HepG2 (cell line): ENCODE measurements around the gene EPB41L1. TPM values are rescaled to one million over a fixed set of nuclear protein-coding genes. Genes with fewer than 3 reads are reported as not detected.
A peak's percentile ranks its signal among the peaks of the same experiment; 100 is the strongest.

Experiments used
- ATF1 ChIP-seq: IDR thresholded peaks from 2 replicates; pipeline ENCODE4 v1.6.1; 2016; ENCODE audit warnings: mild to moderate bottlenecking, control low read depth
- BRD4 ChIP-seq: sonication (generic); formaldehyde crosslinking; IDR thresholded peaks from 2 replicates; pipeline ENCODE4 v1.4.0; 2020; ENCODE audit warnings: missing genetic modification reagents
- EZH2 ChIP-seq: conservative IDR thresholded peaks from 2 replicates; pipeline ENCODE4 v1.6.1; 2012; ENCODE audit warnings: mild to moderate bottlenecking, low read depth, low read length, moderate library complexity
- FOXK2 ChIP-seq: fragments of 450-650 bp; IDR thresholded peaks from 2 replicates; pipeline ENCODE4 v1.6.1; 2016
- FOXO1 ChIP-seq: sonication (generic); formaldehyde crosslinking; IDR thresholded peaks from 2 replicates; pipeline ENCODE4 v1.4.0; 2020; ENCODE audit warnings: missing genetic modification reagents
- HINFP ChIP-seq: sonication (generic); formaldehyde crosslinking; IDR thresholded peaks from 2 replicates; pipeline ENCODE4 v1.4.0; 2020; ENCODE audit warnings: low read depth, mild to moderate bottlenecking, missing genetic modification reagents
- HOXA9 ChIP-seq: sonication (generic); formaldehyde crosslinking; IDR thresholded peaks from 2 replicates; pipeline ENCODE4 v1.8.1; 2022; ENCODE audit warnings: missing genetic modification reagents, mild to moderate bottlenecking, moderate library complexity, borderline replicate concordance
- MAZ ChIP-seq, 2 experiments: sonication (generic) in 1 of 2; formaldehyde crosslinking in 1 of 2; IDR thresholded peaks; 2 replicates each; pipeline versions ENCODE4 v1.5.0 to v1.6.1; 2012 to 2020; ENCODE audit warnings: low read depth in 2 of 2, mild to moderate bottlenecking in 2 of 2, borderline replicate concordance in 1 of 2, improper control_type of control experiment in 1 of 2, low read length in 1 of 2, missing genetic modification reagents in 1 of 2, moderate library complexity in 1 of 2
- MXD4 ChIP-seq: IDR thresholded peaks from 2 replicates; pipeline ENCODE4 v1.6.1; 2016; ENCODE audit warnings: mild to moderate bottlenecking, missing biosample characterization, missing genetic modification reagents
- NRL ChIP-seq: sonication (generic); formaldehyde crosslinking; IDR thresholded peaks from 2 replicates; pipeline ENCODE4 v1.5.0; 2020; ENCODE audit warnings: missing genetic modification reagents, mild to moderate bottlenecking, moderate library complexity, borderline replicate concordance
- ONECUT2 ChIP-seq: sonication (generic); formaldehyde crosslinking; IDR thresholded peaks from 2 replicates; pipeline ENCODE4 v1.4.0; 2020; ENCODE audit warnings: missing genetic modification reagents
- RBFOX2 ChIP-seq: fragments of 200-400 bp; formaldehyde crosslinking; IDR thresholded peaks from 2 replicates; pipeline ENCODE4 v1.6.1; 2017; ENCODE audit warnings: low read depth, mild to moderate bottlenecking, low read length
- SMAD3 ChIP-seq: sonication (generic); formaldehyde crosslinking; IDR thresholded peaks from 2 replicates; pipeline ENCODE4 v1.4.0; 2020; ENCODE audit warnings: missing genetic modification reagents
- SOX13 ChIP-seq, 3 experiments: fragments of 450-650 bp in 1 of 3; sonication (generic) in 1 of 3; formaldehyde crosslinking in 1 of 3; IDR thresholded peaks in 2 of 3; conservative IDR thresholded peaks in 1 of 3; 2 replicates each; pipeline versions ENCODE4 v1.5.0 to v1.6.1; 2016 to 2020; ENCODE audit warnings: antibody characterized with exemption in 1 of 3, mild to moderate bottlenecking in 1 of 3, missing compliant biosample characterization in 1 of 3, missing genetic modification reagents in 1 of 3, moderate library complexity in 1 of 3
- YEATS4 ChIP-seq: sonication (generic); formaldehyde crosslinking; IDR thresholded peaks from 2 replicates; pipeline ENCODE4 v1.4.0; 2020; ENCODE audit warnings: missing genetic modification reagents, borderline replicate concordance
- ZBTB46 ChIP-seq: sonication (generic); formaldehyde crosslinking; IDR thresholded peaks from 2 replicates; pipeline ENCODE4 v1.4.0; 2020; ENCODE audit warnings: mild to moderate bottlenecking, missing genetic modification reagents, borderline replicate concordance
- ZFYVE20 ChIP-seq: sonication (generic); formaldehyde crosslinking; IDR thresholded peaks from 2 replicates; pipeline ENCODE4 v1.8.0; 2023; ENCODE audit warnings: low read depth, mild to moderate bottlenecking, moderate library complexity, missing genetic modification reagents, borderline replicate concordance
- ZNF317 ChIP-seq: sonication (generic); formaldehyde crosslinking; IDR thresholded peaks from 2 replicates; pipeline ENCODE4 v1.5.0; 2020; ENCODE audit warnings: mild to moderate bottlenecking, missing genetic modification reagents
- ZNF362 ChIP-seq: sonication (generic); formaldehyde crosslinking; IDR thresholded peaks from 2 replicates; pipeline ENCODE4 v1.4.0; 2020; ENCODE audit warnings: missing genetic modification reagents, mild to moderate bottlenecking, borderline replicate concordance
- ZNF446 ChIP-seq: sonication (generic); formaldehyde crosslinking; IDR thresholded peaks from 2 replicates; pipeline ENCODE4 v1.5.0; 2020; ENCODE audit warnings: mild to moderate bottlenecking, missing genetic modification reagents
- ZNF451 ChIP-seq: sonication (generic); formaldehyde crosslinking; IDR thresholded peaks from 2 replicates; pipeline ENCODE4 v1.5.0; 2020; ENCODE audit warnings: mild to moderate bottlenecking, missing genetic modification reagents
- ZNF713 ChIP-seq: sonication (generic); formaldehyde crosslinking; IDR thresholded peaks from 2 replicates; pipeline ENCODE4 v1.4.0; 2020; ENCODE audit warnings: mild to moderate bottlenecking, missing genetic modification reagents
- ZSCAN12 ChIP-seq: sonication (generic); formaldehyde crosslinking; IDR thresholded peaks from 2 replicates; pipeline ENCODE4 v1.9.0; 2021; ENCODE audit warnings: mild to moderate bottlenecking, missing genetic modification reagents
- polyA plus RNA-seq, 8 experiments: library from polyadenylated mRNA; depleted of rRNA in 3 of 8; stranded (reverse) in 7 of 8; unstranded in 1 of 8; fragments of >200 nt; fragmentation: Illumina TruSeq in 4 of 8; extraction: Trizol in 4 of 8; gene quantifications; 2 replicates each; pipeline versions ENCODE4 v1.2.1 to v1.2.3, GENCODE V29; 2011 to 2016; ENCODE audit warnings: low read depth in 4 of 8, missing spikeins in 1 of 8, mixed read lengths in 1 of 8; ENCODE audit not compliant: insufficient read depth in 1 of 8
- total RNA-seq, 5 experiments: library from RNA; depleted of rRNA; stranded (reverse); fragments of >200 nt; fragmentation: Illumina TruSeq; extraction: Trizol; gene quantifications; 2 replicates each; pipeline ENCODE4 v1.2.3, GENCODE V29; 2016; ENCODE audit warnings: low read depth in 1 of 5

EPB41L1 gene
- total and polyA plus RNA-seq, 2 of the 13 experiments (the other 11 are each of a cell fraction or from before 2014, with no cell fraction given) = 16.7 to 39.0 TPM

DNA sequence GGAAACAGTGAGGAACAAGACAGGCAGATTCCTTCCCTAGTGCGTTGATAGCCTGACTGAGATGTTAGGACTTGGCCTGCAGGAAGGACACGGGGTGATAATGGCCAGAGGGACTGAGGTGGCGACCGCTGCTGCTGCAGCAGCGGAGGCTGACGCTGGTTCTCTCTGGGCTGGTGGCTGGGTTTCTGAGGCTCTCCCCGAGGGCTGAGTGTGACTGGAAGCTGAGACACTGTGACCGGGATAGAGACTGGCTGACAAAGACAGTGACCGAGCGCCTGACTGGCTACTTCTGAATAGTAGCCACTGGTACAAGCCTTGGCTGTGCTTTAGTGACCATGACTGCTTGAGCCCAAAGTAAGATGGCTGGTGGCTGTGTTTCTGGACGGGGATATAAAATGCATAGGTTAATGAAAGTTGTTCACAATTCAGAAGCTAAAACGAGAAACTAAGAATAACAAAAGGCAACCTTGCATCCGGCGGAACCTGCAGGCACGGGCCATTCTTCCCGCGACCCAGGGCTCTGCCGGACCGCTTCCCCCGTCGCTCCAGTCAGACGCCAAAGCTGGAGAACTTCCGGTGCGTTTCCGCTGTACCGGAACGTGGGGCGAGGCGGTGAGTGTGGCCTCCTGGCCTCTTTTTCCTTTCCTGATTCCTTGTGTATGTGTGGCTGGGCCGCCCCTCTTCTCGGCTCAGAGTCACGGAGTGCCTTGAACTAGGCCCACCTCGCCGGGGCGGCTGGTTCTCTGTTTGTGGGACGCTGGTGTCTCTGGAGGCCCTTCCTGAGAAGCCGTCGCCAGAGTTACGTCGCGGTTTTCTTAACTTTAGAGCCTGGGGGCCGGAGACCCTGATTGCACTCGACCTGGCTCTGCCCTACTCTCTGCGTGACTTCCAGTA lies 81.6 kb downstream of the EPB41L1 start, which contains the start of gene AAR2 (continued):
- TF ChIP-seq ZSCAN12 (CRISPR knock-in tag) (peak; percentile 71; the same call in 1 of the 2 replicates), ZNF451 (CRISPR knock-in tag) (peak; percentile 90), HOXA9 (CRISPR knock-in tag) (peak; percentile 95), NRL (CRISPR knock-in tag) (peak; percentile 100), ATF1 (CRISPR knock-in tag) (peak; percentile 78), ZBTB46 (no peak), RBFOX2 (peak; percentile 96), FOXK2 (no peak), YEATS4 (CRISPR knock-in tag) (peak; percentile 99), FOXO1 (CRISPR knock-in tag) (peak; percentile 91), MXD4 (CRISPR knock-in tag) (peak; percentile 97), SOX13 (IDR thresholded peaks at IDR 0.05) (no peak), SOX13 (CRISPR knock-in tag; conservative IDR thresholded peaks at IDR 0.05 in 1 of 2, IDR thresholded peaks at IDR 0.05 in 1 of 2) (peak; percentile 8 to 79), BRD4 (CRISPR knock-in tag) (peak; percentile 100), HINFP (CRISPR knock-in tag) (peak; percentile 91), ZNF317 (peak; percentile 95), ZNF446 (CRISPR knock-in tag) (peak; percentile 80; the same call in 1 of the 2 replicates), ONECUT2 (CRISPR knock-in tag) (0 out of 2 replicates have a peak, but pooled peaks have one; percentile 54), ZNF362 (0 out of 2 replicates have a peak, but pooled peaks have one; percentile 74), SMAD3 (CRISPR knock-in tag) (peak; percentile 98), ZNF713 (CRISPR knock-in tag) (peak; percentile 75; the same call in 1 of the 2 replicates), ZFYVE20 (no peak; the same call in 1 of the 2 replicates), MAZ (IDR thresholded peaks at IDR 0.05; ENCODE audit: borderline replicate concordance, low read depth, low read length) (no peak), MAZ (CRISPR knock-in tag; IDR thresholded peaks at IDR 0.05; ENCODE audit: low read depth) (peak; percentile 87), EZH2 (no peak; the same call in 1 of the 2 replicates)
